Nasal cavity respiratory epithelium epithelial cell of viscerocranial mucosa (primary cell): ENCODE data around the gene NQO2. TPM values are rescaled to one million over a fixed set of nuclear protein-coding genes. Genes with fewer than 3 reads are reported as not detected.

Experiments
- total RNA-seq: library from RNA; depleted of rRNA; stranded (reverse); fragments of >200 nt; gene quantifications from 2 replicates; pipeline ENCODE4 v1.2.3, GENCODE V29; 2014

Gene NQO2, protein sequence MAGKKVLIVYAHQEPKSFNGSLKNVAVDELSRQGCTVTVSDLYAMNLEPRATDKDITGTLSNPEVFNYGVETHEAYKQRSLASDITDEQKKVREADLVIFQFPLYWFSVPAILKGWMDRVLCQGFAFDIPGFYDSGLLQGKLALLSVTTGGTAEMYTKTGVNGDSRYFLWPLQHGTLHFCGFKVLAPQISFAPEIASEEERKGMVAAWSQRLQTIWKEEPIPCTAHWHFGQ
- total RNA-seq = 14.0 and 26.6 TPM in 2 replicates

DNA sequence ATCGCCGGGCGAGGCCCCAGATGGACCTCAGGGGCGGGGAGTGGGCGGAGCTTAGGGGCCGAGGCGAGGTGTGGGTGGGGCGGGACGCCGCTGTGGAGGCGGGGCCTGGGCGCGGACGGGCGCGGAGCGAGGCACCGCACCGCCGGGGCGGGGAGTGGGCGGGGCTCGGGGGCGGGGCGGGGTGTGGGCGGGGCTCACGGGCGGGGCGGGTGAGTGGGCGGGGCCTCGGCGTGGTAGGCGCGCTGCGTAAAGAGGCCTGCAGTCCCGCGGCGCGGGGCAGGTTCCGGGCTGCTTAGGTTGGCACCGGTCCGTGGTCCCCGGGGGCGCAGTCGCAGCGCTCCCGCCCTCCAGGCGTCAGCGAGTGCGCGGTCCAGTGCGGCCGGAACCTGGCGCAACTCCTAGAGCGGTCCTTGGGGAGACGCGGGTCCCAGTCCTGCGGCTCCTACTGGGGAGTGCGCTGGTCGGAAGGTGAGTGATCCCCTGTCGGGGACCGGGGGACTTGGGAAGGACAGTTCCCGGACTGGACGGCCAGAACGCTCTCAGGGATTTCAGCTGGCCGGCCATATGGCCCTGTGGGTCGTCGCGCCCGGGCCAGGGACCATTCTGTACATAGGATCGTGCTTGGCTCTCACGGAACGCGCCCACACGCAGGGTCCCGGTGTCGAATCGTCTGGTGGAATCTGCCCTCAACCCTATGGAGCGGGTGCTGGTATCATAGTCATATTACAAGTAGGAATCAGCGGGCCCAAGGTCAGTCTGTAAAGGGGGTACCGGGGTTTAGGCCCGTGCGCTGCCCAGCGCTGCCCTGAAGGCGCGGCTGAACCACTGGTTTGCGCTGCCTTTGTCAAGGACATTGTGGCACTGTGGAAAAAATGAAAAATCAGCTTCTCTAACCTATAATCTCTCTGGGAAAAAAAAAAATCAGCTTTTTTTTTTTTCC lies at the start of gene NQO2:
Gene NQO2 (plus strand): TSS at position 277 of the 940 bp plus-strand sequence. CDS start 6,659 bp downstream, outside the sequence.

GRCh38 chr6:2971420-2972218 lies 28.1 kb upstream of the NQO2 start, which contains the start of gene SERPINB6:
Gene SERPINB6, minus strand, starts transcription at chr6:2971567. Its CDS starts 12,235 bp downstream, at chr6:2959332.

GRCh38 chr6:3068329-3069214 lies 68.9 kb downstream of the NQO2 start, which contains the start of gene RIPK1:
Gene RIPK1, plus strand, starts transcription at chr6:3068494. Its CDS starts 8,330 bp downstream, at chr6:3076824.

Other genes with a start within 250 kb of the NQO2 start
- 0.34 and 0.64 TPM in 2 replicates for gene MYLK4, start 249.0 kb upstream of the NQO2 start, total RNA-seq
- gene WRNIP1, start 234.5 kb upstream of the NQO2 start, total RNA-seq = 52.3 and 71.9 TPM in 2 replicates
- gene SERPINB1, start 158.0 kb upstream of the NQO2 start, total RNA-seq = 160 and 194 TPM in 2 replicates
- gene SERPINB9, start 96.6 kb upstream of the NQO2 start, total RNA-seq = 1.7 and 11.7 TPM in 2 replicates
- gene SERPINB6, start 28.3 kb upstream of the NQO2 start, total RNA-seq = 30.4 and 66.5 TPM in 2 replicates
- 14.4 and 31.3 TPM in 2 replicates for gene RIPK1, start 68.6 kb downstream of the NQO2 start, total RNA-seq
- 12.0 and 21.4 TPM in 2 replicates for gene BPHL, start 118.8 kb downstream of the NQO2 start, total RNA-seq
- 28.4 and 59.9 TPM in 2 replicates for gene TUBB2A, start 157.7 kb downstream of the NQO2 start, total RNA-seq
- under 0.01 and 1.4 TPM in 2 replicates for gene TUBB2B, start 227.8 kb downstream of the NQO2 start, total RNA-seq